Pancreas (tissue), 10 donors: ENCODE data around the gene FBLN1. TPM values are rescaled to one million over a fixed set of nuclear protein-coding genes. Genes with fewer than 3 reads are reported as not detected.

ENCODE experiments used
- ATAC-seq, 4 donors: fragments of 200-7000 bp; cut with Tn5 transposase; one replicate each; pipeline versions ENCODE4 v1.8.0 to v1.9.1; 2020; ENCODE audit warnings: mild to moderate bottlenecking in 4 of 4, moderate library complexity in 4 of 4
- DNase-seq, 6 donors: peaks; one replicate each; pipeline ENCODE4 v3.0.0-alpha.2; 2020
- FAIRE-seq: peaks from 2 replicates; lab custom pipeline; 2012; peaks lifted over from hg19 to GRCh38; lab: Jason Lieb, UNC
- H3K27ac ChIP-seq, 4 donors: fragments of 200-600 bp; sonication (generic); 1 replicate in 3 of 4; 2 replicates in 1 of 4; pipeline versions ENCODE4 v1.5.0 to v1.8.0; 2020
- H3K27me3 ChIP-seq, 4 donors: fragments of 200-600 bp; one replicate each; pipeline ENCODE4 v1.8.0; 2021
- H3K36me3 ChIP-seq, 3 donors: fragments of 200-600 bp; sonication (generic) in 1 of 3; one replicate each; pipeline versions ENCODE4 v1.5.0 to v1.8.0; 2020 to 2021
- H3K4me1 ChIP-seq, 3 donors: fragments of 200-600 bp; one replicate each; pipeline ENCODE4 v1.8.0; 2021
- H3K4me3 ChIP-seq, 4 donors: fragments of 200-600 bp; sonication (generic) in 2 of 4; one replicate each; pipeline versions ENCODE4 v1.5.0 to v1.8.0; 2020 to 2021
- H3K9me3 ChIP-seq, 4 donors: fragments of 200-600 bp; one replicate each; pipeline ENCODE4 v1.8.0; 2021
- WGBS, 2 donors: extraction: QIAGEN DNeasy Blood & Tissue Kit; methylation state at CpG; one replicate each; pipeline ENCODE4 v1.1.7; 2013; 5-methylcytosine and 5-hydroxymethylcytosine counted together
- intact Hi-C, 3 donors: fragments of 100-400 bp; cut with DNase I; formaldehyde crosslinking; loops; one replicate each; pipeline versions ENCODE4 v1.11.1 to v1.14.2; 2022
- polyA plus RNA-seq, 2 donors: library from polyadenylated mRNA; stranded (reverse); fragments of 200-250 nt; gene quantifications; one replicate each; pipeline ENCODE4 v1.2.3, GENCODE V29; 2013
- total RNA-seq, 6 donors: library from RNA; stranded (reverse); fragmentation: NEBNext Ultra II Directional in 4 of 6; extraction: Animal tissue kit (Norgen Biotek cat#: 25700) in 4 of 6; gene quantifications; one replicate each; pipeline versions ENCODE4 v1.2.1 to v1.2.4, GENCODE V29; 2021 to 2023
- TF ChIP-seq, protein P1 (sequence below), 4 donors: fragments of 200-600 bp; sonication (generic) in 3 of 4; IDR thresholded peaks; one replicate each; pipeline versions ENCODE4 v1.5.0 to v1.8.0; 2021; ENCODE audit warnings: antibody characterized with exemption in 4 of 4
- donor health status: healthy with polysubstance abuse.
- donor health status: DM: no; HTN: no; CAD: no; lungs with moderate emphysema.
- donor health status: DM: no; HTN: no; CAD: no.
- donor health status: control.
- donor health status: control.
- donor health status: Bipolar disorder and iron deficiency.
- donor health status: DM: yes; HTN: yes; CAD: no.
- donor health status: DM: no; HTN: no; CAD: no.
- donor health status: DM: no; HTN: no; CAD: no.
- donor health status: DM: yes; HTN: yes; CAD: no.

The FBLN1 gene
- total and polyA plus RNA-seq, 8 donors = 12.0 to 114 (median 21.5) TPM

DNA sequence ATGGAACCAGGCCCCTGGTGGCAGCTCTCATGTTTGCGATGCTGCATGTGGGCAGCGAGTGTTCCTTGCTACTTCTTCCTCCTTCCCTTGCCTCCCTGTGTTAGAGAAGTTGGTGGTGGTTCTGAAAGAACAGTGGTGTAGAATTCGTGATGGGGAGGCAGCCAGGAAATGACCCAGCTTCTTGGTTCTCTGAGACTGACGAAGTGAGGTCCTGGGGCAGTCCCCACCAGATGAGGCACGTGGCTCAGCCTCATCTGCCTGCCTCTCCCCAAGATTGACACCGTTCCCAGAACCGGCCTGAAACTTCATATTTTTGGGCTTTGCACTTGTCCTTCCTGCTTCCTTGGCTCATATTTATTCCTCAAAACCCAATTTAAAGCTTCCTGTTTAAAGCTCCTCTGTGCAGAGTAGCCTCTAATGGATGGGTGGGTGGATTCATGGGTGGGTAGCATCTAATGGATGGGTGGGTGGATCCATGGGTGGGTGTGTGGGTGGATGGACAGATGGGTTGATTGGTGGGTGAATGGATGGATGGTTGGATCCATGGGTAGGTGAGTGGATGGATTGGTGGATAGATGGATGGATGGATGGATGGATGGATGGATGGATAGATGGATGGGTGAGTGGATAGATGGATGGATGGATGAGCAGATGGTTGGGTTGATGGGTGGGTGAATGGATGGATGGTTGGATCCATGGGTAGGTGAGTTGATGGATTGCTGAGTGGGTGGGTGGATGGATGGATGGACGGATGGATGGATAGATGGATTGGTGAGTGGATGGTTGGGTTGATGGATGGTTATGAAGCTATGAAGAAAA is 91.6 kb downstream of the FBLN1 start:
- DNase-seq (no peak), FAIRE-seq (no peak), ATAC-seq (no peak)
- intact Hi-C loops = no loop called here
- Histone ChIP-seq H3K36me3 (no peaks in the 10 kb centered on the region), H3K27ac (no peak overlapping the region), H3K27me3 (no peaks in the 10 kb centered on the region), H3K4me1 (no peaks in the 10 kb centered on the region), H3K4me3 (no peak overlapping the region), H3K9me3 (no peaks in the 10 kb centered on the region)
- WGBS, 2 donors = 60 to 78% methylated on average over 8 of the region's 8 CpGs
- TF ChIP-seq, protein P1, sequence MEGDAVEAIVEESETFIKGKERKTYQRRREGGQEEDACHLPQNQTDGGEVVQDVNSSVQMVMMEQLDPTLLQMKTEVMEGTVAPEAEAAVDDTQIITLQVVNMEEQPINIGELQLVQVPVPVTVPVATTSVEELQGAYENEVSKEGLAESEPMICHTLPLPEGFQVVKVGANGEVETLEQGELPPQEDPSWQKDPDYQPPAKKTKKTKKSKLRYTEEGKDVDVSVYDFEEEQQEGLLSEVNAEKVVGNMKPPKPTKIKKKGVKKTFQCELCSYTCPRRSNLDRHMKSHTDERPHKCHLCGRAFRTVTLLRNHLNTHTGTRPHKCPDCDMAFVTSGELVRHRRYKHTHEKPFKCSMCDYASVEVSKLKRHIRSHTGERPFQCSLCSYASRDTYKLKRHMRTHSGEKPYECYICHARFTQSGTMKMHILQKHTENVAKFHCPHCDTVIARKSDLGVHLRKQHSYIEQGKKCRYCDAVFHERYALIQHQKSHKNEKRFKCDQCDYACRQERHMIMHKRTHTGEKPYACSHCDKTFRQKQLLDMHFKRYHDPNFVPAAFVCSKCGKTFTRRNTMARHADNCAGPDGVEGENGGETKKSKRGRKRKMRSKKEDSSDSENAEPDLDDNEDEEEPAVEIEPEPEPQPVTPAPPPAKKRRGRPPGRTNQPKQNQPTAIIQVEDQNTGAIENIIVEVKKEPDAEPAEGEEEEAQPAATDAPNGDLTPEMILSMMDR (IDR thresholded peaks at IDR 0.05) = no peak

DNA sequence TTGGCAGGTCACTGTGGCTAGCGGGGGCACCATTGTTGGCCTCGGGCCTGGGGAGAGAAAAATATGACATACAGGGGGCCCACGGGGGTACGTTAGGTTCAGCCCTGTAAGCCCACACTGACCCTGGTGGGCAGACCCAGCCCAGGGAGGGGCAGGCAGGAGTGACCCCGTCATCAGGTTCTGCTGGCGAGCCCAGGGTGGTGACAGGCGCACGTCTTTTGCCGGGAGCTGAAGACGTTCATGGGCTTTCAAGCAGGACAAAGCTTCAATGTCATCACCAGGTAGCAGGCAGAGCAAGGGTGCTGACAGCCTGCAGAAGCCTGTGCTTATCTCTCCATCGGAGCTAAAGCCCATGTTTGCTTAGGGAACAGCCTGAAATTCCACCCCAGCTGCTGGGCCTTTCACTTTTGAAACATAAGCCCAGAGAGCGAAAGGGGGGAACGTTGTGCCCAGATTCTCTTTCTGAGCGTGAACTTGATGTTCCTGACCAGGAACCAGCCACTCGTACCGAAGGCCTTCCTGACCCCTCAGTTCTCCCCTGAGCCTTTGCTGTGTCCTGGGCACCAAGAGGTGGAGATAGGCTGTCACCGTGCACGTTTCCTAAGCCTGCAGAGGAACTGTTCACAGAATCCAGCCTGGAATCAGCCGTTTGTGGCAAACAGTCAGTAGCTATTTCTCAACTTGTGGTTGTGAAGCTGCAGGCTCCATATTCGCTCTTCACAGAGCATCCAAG is 94.9 kb downstream of the FBLN1 start:
- ATAC-seq (peak; percentile 71 to 85 (median 78)), DNase-seq (peak in 3 of 6 donors; percentile 33 to 44 (median 40)), FAIRE-seq (no peak)
- TF ChIP-seq, protein P1 (IDR thresholded peaks at IDR 0.05) = no peak
- Histone ChIP-seq H3K36me3 (no peaks in the 10 kb centered on the region), H3K27ac (peak overlapping the region; percentile 34 to 74 (median 54)), H3K4me1 (no peaks in the 10 kb centered on the region), H3K27me3 (no peaks in the 10 kb centered on the region), H3K9me3 (no peaks in the 10 kb centered on the region), H3K4me3 (no peak overlapping the region)
- intact Hi-C loops = no loop called here
- WGBS, 2 donors = 42 to 47% methylated on average over 20 of the region's 20 CpGs

DNA sequence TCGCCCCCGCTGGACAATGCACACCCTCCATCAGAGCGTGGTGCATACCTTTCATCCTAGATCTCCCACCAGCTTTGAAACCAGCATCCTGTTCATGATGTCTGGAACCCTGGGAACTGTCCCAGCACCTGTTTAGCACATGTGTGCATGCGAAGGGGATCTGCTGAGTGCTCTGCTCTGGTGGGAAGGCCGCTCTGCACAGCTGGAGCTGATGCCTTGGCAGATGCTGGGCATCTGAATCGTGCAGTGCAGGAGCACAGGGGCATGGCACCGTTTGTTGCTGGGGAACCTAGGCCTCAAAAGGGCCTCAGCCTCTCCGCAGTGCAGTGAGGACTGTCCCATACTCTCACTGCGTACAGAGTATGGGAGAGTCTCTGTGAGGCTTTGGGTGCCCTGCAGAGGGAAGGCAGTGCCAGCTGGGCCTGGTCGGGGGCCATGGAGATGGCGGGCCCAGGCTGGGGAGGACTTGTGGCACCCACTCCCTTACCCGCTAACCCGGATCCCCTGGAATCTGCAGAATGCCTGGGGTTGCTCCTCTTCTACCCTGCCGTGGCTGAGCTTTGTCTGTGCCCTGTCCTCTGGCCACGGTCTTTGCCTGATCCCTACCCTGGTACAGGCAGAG is 96.0 kb downstream of the FBLN1 start:
- DNase-seq (peak in 2 of 6 donors; percentile 28 to 35), ATAC-seq (no peak), FAIRE-seq (no peak)
- H3K4me3 ChIP-seq = no peak overlapping the region
- intact Hi-C loops = no loop called here
- H3K4me1 ChIP-seq = peaks cover 0 to 4% (median 0%) of the 10 kb centered on the region in 3 donors
- H3K9me3 ChIP-seq = no peaks in the 10 kb centered on the region
- WGBS, 2 donors = 66 to 76% methylated on average over 15 of the region's 15 CpGs
- H3K27ac ChIP-seq = no peak overlapping the region
- H3K27me3 ChIP-seq = no peaks in the 10 kb centered on the region
- H3K36me3 ChIP-seq = no peaks in the 10 kb centered on the region
- TF ChIP-seq, protein P1 (IDR thresholded peaks at IDR 0.05) = no peak

DNA sequence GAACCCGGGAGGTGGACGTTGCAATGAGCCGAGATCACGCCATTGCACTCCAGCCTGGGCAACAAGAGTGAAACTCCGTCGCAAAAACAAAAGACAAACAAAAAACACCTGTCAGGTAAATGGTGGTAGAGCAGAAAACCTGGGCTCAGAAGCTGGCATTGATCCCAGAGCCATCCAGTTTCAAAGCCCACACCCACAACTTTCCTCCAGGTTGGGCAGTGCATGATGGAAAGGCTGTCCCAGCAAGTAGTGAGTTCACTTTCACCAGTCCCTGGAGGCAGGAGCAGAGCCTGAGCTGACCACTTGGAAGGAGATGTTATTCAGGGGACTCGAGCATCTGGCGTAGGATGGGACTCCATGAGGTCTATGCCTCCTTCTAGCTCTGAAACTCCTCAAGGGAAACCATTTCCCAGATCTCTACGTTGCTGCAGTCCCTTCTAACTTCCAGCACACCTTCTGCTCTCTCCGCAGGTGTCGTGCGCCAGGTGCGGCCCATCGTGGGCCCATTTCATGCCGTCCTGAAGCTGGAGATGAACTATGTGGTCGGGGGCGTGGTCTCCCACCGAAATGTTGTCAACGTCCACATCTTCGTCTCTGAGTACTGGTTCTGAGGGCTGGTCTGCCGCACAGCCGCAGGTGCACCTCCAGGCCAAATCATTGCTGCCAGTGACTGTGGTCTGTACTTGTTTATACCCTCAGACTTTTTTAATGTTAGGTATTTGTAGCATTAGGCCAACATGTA is 97.3 kb downstream of the FBLN1 start:
- Histone ChIP-seq H3K4me1 (peaks cover 0 to 6% (median 0%) of the 10 kb centered on the region in 3 donors), H3K4me3 (no peak overlapping the region), H3K27ac (peak overlapping the region in 1 of 4 donors; percentile 58), H3K27me3 (no peaks in the 10 kb centered on the region), H3K36me3 (no peaks in the 10 kb centered on the region), H3K9me3 (no peaks in the 10 kb centered on the region)
- TF ChIP-seq, protein P1 (IDR thresholded peaks at IDR 0.05) = no peak
- DNase-seq (peak in 2 of 6 donors; percentile 9 to 36), FAIRE-seq (no peak), ATAC-seq (peak in 1 of 4 donors; percentile 26)
- intact Hi-C loops = no loop called here
- 77 to 83% methylated on average over 22 of the region's 22 CpGs for WGBS, 2 donors
